Body of pancreas (tissue), 4 donors: ENCODE measurements around the gene OR2L2. TPM values are rescaled to one million over a fixed set of nuclear protein-coding genes. Genes with fewer than 3 reads are reported as not detected.
"Not testable (repeated sequence)": the region's sequence is repeated elsewhere in the genome, so short reads cannot be mapped to it uniquely, and the experiment has no call there.

Experiments used
- ATAC-seq: fragments of 150-250 bp; one replicate; pipeline ENCODE4 v1.9.1; 2016
- DNase-seq, 4 donors: peaks; one replicate each; pipeline ENCODE4 v3.0.0-alpha.2; 2019
- H3K27ac ChIP-seq, 4 donors: fragments of 200-600 bp; sonication (generic); 1 replicate in 3 of 4; 2 replicates in 1 of 4; pipeline versions ENCODE4 v1.5.1 to v1.6.1; 2016 to 2019; ENCODE audit warnings: mild to moderate bottlenecking in 1 of 4, mixed read lengths in 1 of 4, moderate library complexity in 1 of 4
- H3K27me3 ChIP-seq, 2 donors: fragments of 200-600 bp; sonication (generic); one replicate each; pipeline ENCODE4 v1.6.0; 2016; ENCODE audit warnings: mild to moderate bottlenecking in 1 of 2
- H3K36me3 ChIP-seq, 2 donors: fragments of 200-600 bp; sonication (generic); replicated peaks in 1 of 2; 2 replicates each; pipeline ENCODE4 v1.5.1; 2016; ENCODE audit warnings: low read depth in 2 of 2; ENCODE audit not compliant: insufficient read depth in 1 of 2
- H3K4me1 ChIP-seq: fragments of 200-600 bp; sonication (generic); one replicate; pipeline ENCODE4 v1.6.0; 2016
- H3K4me3 ChIP-seq, 2 donors: fragments of 200-600 bp; sonication (generic); 1 replicate in 1 of 2; 2 replicates in 1 of 2; pipeline ENCODE4 v1.5.1; 2016 to 2019
- H3K9me3 ChIP-seq, 3 donors: fragments of 200-600 bp; sonication (generic); 1 replicate in 2 of 3; 2 replicates in 1 of 3; pipeline ENCODE4 v1.5.1; 2016
- CTCF ChIP-seq, 7 experiments: fragments of 450-650 bp in 4 of 7; fragments of 200-600 bp in 3 of 7; sonication (generic) in 3 of 7; IDR thresholded peaks; one replicate each; pipeline ENCODE4 v1.5.1; 2016 to 2019; ENCODE audit warnings: antibody characterized with exemption in 7 of 7
- POLR2A ChIP-seq, 3 donors: fragments of 450-650 bp; IDR thresholded peaks; one replicate each; pipeline ENCODE4 v1.6.1; 2016; ENCODE audit warnings: antibody characterized with exemption in 3 of 3, mild to moderate bottlenecking in 2 of 3
- WGBS, 2 donors: methylation state at CpG; one replicate each; pipeline ENCODE4 v1.1.5; 2017; 5-methylcytosine and 5-hydroxymethylcytosine counted together
- intact Hi-C: fragments of 100-400 bp; cut with DNase I; formaldehyde crosslinking; loops from one replicate; pipeline ENCODE4 v1.15.1; 2023
- total RNA-seq, 2 donors: library from RNA; depleted of rRNA; stranded (reverse); fragments of >200 nt; gene quantifications; one replicate each; pipeline ENCODE4 v1.1.0, GENCODE V29; 2016

The OR2L2 gene
- total RNA-seq, 2 donors from 2014 or later: not detected

DNA sequence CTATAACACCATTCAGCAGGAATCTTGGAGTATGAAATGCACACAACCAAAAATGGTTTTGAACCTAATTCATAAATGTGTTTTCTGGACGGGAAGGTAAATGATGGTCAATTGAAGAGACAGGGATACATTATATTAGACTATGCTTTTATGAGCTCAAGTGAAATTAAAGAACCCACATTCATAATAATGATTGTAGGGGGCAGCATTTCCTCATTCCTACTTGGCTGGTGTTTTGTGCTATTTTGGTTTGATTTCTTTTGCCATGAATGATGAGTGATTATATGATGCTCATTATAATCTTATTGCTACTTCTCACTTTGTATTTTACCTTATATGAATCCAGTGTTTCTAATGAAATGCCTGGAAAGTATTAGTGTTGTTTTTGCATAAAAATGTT, 17.1 kb downstream of the OR2L2 start:
- Histone ChIP-seq H3K9me3 (no peaks in the 10 kb centered on the region), H3K27me3 (no peaks in the 10 kb centered on the region), H3K27ac (no peak overlapping the region), H3K4me3 (no peak overlapping the region), H3K36me3 (no peaks in the 10 kb centered on the region), H3K4me1 (no peaks in the 10 kb centered on the region)
- WGBS, 2 donors: 16 to 25% methylated on average over 1 of the region's 1 CpG
- intact Hi-C loops: no loop called here
- ATAC-seq (no peak), DNase-seq (no peak)
- TF ChIP-seq CTCF (IDR thresholded peaks at IDR 0.05) (no peak), POLR2A (IDR thresholded peaks at IDR 0.05) (no peak)

- Histone ChIP-seq H3K27me3 (no peaks in the 10 kb centered on the region), H3K9me3 (no peaks in the 10 kb centered on the region), H3K4me3 (no peak overlapping the region), H3K36me3 (no peaks in the 10 kb centered on the region), H3K4me1 (no peaks in the 10 kb centered on the region), H3K27ac (no peak overlapping the region)
- TF ChIP-seq POLR2A (IDR thresholded peaks at IDR 0.05) (no peak), CTCF (IDR thresholded peaks at IDR 0.05) (no peak)
- ATAC-seq (no peak), DNase-seq (no peak)
- intact Hi-C loops: no loop called here
Observed at GRCh38 chr1:248054671-248055070, 24.8 kb downstream of the OR2L2 start.

GRCh38 chr1:248055261-248055660, 25.4 kb downstream of the OR2L2 start:
- TF ChIP-seq CTCF (IDR thresholded peaks at IDR 0.05): no peak
- no peak for TF ChIP-seq POLR2A (IDR thresholded peaks at IDR 0.05)
- 44 to 62% methylated on average over 2 of the region's 2 CpGs for WGBS, 2 donors

GRCh38 chr1:248065071-248065470, 35.2 kb downstream of the OR2L2 start:
- ATAC-seq (no peak), DNase-seq (no peak)
- H3K27ac ChIP-seq: no peak overlapping the region
- 52 to 57% methylated on average over 2 of the region's 2 CpGs for WGBS, 2 donors
- no peaks in the 10 kb centered on the region for H3K27me3 ChIP-seq
- H3K36me3 ChIP-seq: no peaks in the 10 kb centered on the region
- TF ChIP-seq CTCF (IDR thresholded peaks at IDR 0.05): no peak
- no peak for TF ChIP-seq POLR2A (IDR thresholded peaks at IDR 0.05)
- no peaks in the 10 kb centered on the region for H3K9me3 ChIP-seq
- intact Hi-C loops: no loop called here
- no peak overlapping the region for H3K4me3 ChIP-seq
- no peaks in the 10 kb centered on the region for H3K4me1 ChIP-seq

More at GRCh38 chr1:248055261-248055660, 25.4 kb downstream of the OR2L2 start:
- no peaks in the 10 kb centered on the region for H3K4me1 ChIP-seq
- no peak overlapping the region for H3K4me3 ChIP-seq
- H3K9me3 ChIP-seq: no peaks in the 10 kb centered on the region
- intact Hi-C loops: no loop called here
- no peak overlapping the region for H3K27ac ChIP-seq
- H3K36me3 ChIP-seq: no peaks in the 10 kb centered on the region
- no peaks in the 10 kb centered on the region for H3K27me3 ChIP-seq
- DNase-seq (no peak), ATAC-seq (no peak)

GRCh38 chr1:248065604-248066003, 35.7 kb downstream of the OR2L2 start:
- H3K9me3 ChIP-seq: no peaks in the 10 kb centered on the region
- intact Hi-C loops: no loop called here
- TF ChIP-seq CTCF (IDR thresholded peaks at IDR 0.05) (no peak), POLR2A (IDR thresholded peaks at IDR 0.05) (no peak)
- DNase-seq (no peak), ATAC-seq (no peak)
- H3K27me3 ChIP-seq: no peaks in the 10 kb centered on the region
- no peaks in the 10 kb centered on the region for H3K4me1 ChIP-seq
- 87 to 96% methylated on average over 3 of the region's 3 CpGs for WGBS, 2 donors
- no peak overlapping the region for H3K4me3 ChIP-seq
- H3K27ac ChIP-seq: no peak overlapping the region
- H3K36me3 ChIP-seq: no peaks in the 10 kb centered on the region

GRCh38 chr1:248083864-248084263, 54.0 kb downstream of the OR2L2 start:
- H3K27me3 ChIP-seq, intact Hi-C loops, H3K4me1 ChIP-seq, DNase-seq, H3K4me3 ChIP-seq, H3K36me3 ChIP-seq, H3K9me3 ChIP-seq, H3K27ac ChIP-seq, ATAC-seq: not testable (repeated sequence)
- WGBS, 2 donors: 55 to 59% methylated on average over 4 to 7 of the region's 17 CpGs
